ENCODE results near the gene ALLC.
A peak's percentile ranks its signal among the peaks of the same experiment; 100 is the strongest.

Gene ALLC

DNA sequence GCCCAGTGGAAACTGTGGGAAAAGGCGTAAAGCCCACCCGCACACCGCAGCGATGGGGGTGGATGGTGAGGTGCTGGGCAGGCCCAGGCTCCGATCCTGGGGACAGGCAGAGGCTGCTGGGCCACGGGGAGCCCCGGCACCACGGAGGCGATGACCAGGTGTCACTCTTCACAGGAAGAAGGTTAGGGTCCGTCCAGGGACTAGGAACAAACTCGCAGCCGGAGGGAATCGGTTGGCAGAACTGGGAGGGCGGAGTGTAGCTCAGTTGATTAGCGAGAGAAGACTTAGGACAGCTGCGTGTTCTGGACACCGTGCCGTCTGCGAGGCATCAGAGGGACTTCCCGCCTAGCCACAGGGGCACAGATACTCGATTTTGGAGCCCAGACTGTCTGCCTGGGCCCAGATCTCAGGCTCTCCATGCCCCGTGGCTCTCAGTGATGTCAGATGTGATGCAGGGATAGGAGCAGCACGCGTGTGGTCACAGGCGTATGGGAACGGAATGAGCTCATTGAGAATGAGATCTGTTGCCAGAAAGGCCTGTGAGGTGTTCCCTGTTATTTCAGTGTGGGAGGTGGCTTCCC, 16.1 kb upstream of the ALLC start:
- no peak for DNase-seq

DNA sequence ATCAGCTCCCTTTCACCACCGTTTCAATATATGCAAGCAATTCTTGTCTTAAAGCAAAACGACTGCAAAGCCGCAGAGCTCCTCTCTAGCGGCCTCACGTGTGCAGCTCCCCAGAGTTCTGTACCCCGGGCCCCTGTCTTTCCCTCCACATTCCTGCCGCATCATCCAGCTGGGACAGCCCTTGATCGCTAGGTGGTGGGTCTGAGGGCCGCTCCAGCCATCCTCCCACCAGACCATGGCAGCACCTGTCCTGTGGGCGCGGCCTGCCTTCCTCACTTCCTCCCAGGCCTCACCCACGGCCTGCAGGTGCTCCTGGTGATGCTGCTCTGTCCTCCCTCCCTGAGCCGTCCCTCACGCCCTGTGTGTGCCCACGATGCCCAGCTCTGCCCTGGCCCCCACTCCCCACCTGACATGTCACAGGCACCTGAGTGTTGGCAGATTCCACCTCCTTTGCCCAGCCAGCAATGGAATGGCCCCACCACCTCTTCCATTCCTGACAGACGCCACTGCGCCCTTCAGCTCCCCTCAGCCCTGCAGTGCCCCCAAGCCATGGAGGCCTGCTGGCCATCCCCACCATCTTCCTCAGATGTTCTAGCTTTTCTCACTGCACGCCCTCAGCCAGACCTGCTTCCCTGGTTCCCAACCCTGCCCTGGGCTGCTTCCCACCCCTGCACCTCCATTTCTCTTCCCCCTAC, 15.3 kb upstream of the ALLC start:
- no peak for DNase-seq

DNA sequence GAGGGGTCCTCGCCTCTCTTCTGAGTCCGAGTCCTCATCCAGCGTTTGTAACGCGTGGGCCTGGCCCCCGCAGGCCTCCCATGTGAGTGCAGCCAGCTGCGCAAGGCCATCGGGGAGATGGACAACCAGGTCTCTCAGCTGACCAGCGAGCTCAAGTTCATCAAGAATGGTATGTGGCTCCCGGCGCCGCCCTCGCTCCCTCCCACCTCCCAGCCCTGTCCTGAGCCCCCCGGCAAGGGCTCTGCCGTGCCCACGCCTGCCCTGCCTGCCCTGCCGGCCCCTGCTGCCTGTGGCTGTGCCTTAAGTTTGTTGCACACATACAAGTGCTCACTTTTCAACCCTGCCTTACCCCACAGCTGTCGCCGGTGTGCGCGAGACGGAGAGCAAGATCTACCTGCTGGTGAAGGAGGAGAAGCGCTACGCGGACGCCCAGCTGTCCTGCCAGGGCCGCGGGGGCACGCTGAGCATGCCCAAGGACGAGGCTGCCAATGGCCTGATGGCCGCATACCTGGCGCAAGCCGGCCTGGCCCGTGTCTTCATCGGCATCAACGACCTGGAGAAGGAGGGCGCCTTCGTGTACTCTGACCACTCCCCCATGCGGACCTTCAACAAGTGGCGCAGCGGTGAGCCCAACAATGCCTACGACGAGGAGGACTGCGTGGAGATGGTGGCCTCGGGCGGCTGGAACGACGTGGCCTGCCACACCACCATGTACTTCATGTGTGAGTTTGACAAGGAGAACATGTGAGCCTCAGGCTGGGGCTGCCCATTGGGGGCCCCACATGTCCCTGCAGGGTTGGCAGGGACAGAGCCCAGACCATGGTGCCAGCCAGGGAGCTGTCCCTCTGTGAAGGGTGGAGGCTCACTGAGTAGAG, 14.4 kb upstream of the ALLC start:
- DNase-seq = no peak

- DNase-seq = no peak
Observed at GRCh38 chr2:3644246-3644525, 13.8 kb upstream of the ALLC start.

GRCh38 chr2:3644891-3645605, 13.0 kb upstream of the ALLC start:
- DNase-seq = no peak

GRCh38 chr2:3645745-3646389, 12.1 kb upstream of the ALLC start:
- no peak for DNase-seq

DNA sequence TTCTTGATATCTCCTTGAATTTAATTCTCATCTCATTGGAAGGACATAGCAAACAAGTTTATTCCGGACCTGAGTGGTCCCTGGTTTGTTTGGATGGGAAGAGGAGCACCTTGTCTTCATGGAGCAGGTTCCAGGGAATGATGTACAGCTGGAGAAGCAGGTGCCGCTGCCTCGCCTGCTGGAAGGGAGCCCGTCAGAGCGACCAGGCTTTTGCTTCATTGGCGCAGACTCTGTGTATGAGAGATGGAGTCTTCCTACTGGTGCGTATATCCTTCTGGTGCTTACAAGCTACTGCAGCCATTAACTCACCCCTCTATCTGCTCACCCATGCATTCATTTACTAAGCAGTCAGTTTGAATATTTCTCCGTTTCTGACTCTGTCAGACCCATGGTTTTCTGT, 11.6 kb upstream of the ALLC start:
- no peak for DNase-seq

DNA sequence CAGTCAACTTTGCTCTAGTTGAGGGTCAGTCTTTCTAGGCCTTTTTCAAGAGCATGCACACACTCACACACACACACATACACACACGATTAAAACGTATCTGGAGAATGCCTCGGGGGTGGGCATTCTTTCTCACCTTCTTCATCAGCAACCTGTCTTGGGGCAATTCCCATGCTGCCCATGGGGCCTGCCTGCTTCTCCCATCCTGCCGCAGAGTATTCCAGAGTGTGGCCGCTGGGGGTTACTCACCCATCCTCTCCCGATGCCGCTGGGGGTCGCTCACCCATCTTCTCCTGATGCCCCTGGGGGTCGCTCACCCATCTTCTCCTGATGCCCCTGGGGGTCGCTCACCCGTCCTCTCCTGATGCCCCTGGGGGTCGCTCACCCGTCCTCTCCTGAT, 10.8 kb upstream of the ALLC start:
- no peak for DNase-seq

GRCh38 chr2:3647831-3648651, 10.0 kb upstream of the ALLC start:
- DNase-seq = no peak

DNA sequence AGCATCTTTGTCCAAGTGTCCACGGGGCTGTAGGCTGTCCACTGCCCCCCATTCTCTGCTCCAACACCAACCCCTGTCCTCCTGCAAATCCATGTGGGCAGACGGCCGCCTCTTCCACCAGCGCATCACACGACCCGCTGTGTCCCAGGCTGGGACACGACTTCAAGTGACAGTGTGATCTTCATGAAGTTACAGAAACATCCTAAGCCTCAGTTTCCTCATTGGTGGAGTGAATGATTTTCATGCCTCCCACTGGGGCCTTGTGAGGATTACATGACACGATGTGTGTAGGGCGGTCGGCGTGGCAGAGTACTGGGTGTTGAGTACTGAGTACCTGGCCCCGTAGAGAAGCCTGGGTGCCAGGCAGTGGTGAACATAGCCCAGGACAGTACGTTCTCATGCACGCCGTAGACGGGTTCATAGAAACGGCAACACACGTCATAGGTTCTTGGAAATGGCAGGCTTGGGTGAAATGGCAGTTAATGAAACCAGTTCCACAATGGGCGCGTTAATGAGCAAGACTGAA, 9.3 kb upstream of the ALLC start:
- no peak for DNase-seq

- DNase-seq = no peak
Observed at GRCh38 chr2:3649581-3649980, 8.4 kb upstream of the ALLC start.

- DNase-seq = no peak
Observed at GRCh38 chr2:3650140-3650920, 7.7 kb upstream of the ALLC start.

DNA sequence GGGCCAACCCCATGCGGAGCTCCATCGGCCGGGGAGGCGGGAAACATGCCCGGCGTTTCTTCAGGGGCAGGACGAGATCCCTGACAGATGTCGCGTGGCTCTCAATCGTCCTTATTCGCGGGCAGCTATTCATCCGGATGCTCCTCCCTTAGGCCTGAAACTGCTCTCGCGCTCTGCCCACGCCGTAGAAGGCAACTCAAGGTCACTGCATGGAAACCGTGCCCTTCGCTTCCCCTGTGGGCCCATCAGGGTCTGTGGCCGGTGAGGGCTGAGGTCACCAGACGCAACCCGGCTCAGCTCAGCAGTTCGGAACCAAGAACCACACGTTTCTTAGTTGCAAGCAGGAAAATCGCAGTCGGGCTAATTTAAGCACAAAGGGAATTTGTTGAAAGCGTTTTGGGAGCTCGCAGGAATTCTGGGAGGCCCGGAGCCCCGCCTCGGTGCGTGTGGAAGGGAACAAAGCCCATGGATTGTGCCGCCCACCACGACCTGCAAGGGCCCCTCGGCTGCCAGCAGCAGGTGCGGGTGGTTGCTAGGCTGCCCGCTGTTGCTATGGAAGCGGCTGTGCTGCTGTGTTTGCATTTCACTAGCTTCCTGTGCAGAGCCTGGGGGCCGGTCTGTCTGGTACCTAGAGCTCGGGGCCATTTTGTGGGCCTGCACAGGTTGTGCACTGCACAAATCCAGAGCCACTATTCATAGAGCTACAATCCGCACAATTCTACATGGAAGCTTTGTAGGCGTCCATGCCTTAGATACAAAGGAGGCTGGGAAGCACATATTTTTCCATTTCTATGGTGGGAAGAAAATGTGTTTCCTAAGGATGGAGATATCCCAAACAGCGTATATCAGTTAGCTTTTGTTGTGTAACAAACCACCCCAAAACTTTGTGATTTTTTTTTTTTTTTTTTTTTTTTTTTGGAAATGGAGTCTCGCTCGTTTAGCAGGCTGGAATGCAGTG, 6.0 kb upstream of the ALLC start:
- DNase-seq = peak; percentile 74

DNA sequence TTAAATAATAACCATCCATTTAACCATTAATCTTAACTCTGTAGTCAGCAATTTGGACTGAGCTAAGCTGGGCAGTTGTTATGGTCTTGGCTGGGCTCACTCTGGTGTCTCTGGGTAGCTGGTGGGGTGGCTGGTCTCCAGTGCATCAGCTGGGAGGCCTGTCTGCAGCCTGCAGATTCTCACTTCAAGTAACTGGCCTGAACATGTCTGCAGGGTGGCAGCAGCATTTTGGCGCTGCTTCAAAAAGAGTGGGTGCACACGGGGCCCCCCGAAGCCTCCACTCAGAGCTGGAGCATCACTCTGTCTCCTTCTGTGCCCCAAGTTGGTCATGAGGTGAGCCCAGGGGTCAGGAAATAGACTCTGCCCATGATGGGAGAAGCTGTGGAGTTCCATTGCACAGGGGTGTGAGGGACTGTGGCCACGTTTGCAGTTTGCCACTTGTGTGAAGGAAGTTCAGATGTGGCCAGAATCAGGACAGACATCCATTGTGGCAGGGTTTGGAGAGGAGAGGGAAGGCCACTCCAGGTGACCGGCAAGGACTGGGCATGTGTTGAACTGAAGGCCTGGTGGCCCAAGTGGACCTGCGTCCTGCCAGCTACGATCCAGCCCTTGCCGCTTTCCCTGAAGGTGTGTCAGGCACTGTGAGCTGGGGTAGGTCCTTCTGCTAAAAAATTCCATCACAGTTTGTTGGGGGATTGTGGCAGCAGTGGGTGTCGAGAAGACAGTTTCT, 4.9 kb upstream of the ALLC start:
- DNase-seq = no peak

DNA sequence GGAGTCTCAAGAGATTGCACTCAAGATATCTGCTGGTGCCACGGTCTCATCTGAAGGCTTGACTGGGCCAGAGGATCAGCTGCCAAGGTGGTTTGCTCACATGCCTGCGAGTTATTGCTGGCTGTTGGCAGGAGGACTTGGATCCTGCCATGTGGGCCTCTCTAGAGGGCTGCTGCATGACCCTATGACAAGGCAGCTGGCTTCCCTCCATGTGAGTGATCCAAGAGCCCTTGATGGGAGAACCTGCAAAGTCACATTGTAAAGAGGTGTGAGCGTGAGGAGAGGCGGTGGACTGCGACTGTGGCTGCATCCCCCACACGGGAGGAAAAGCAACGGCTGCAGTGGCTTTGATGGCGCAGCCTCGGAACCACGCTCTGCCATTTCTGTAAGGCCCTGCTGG, 4.0 kb upstream of the ALLC start:
- no peak for DNase-seq

DNA sequence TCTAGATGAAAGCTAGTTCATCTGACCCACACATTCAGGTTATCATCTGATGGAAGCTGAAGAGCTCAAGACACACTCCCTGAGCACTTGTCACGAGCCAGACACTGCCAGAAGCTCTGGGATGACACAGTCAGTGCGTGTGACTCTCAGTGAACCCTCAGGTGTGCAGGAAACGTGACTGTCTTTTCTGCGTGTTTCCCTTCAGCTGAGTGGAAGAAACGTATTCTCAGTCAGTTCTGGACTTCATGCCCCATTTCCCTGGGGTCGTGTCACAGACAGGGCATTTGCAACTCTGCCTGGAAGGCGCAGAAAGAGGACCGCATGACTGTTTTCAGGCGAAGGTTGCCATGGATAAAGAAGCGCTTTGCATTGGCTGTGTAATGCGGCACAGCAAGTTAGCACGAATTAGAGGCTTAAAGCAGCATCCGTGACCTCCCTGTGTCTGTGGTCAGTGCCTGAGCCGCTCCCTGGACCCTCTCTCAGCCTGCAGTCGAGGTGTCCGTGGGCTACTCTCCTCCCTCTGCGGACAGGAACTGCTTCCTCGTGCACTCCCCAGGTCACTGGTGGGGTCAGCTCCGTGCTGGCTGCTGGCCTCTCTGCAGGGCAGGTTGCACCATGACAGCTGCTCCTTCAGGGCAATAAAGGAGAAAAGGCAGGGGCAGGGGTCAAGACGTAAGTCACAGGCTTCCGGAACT, 3.3 kb upstream of the ALLC start:
- no peak for DNase-seq

- DNase-seq = no peak
Observed at GRCh38 chr2:3655871-3656761, 1.9 kb upstream of the ALLC start.

Data from CD4-positive, alpha-beta T cell treated with Interleukin-10 for 1 hour (primary cell).